GM12865 (cell line): Measurements from ENCODE around the gene RAC2.
A peak's percentile ranks its signal among the peaks of the same experiment; 100 is the strongest.

Source experiments
- DNase-seq: peaks from one replicate; pipeline ENCODE4 v3.0.0; 2010; ENCODE audit warnings: low read depth
- H3K4me3 ChIP-seq: 2 replicates; pipeline ENCODE4 v1.5.1; 2011; ENCODE audit warnings: mild to moderate bottlenecking, low read depth, low read length, control low read depth
- CTCF ChIP-seq: IDR thresholded peaks from 2 replicates; pipeline ENCODE4 v1.5.1; 2011; ENCODE audit warnings: low read length, control low read depth, low read depth, inconsistent platforms; ENCODE audit not compliant: insufficient read depth; ENCODE audit errors: missing control alignments

Gene RAC2

GRCh38 chr22:37230673-37231405 is 13.2 kb downstream of the RAC2 start:
- no peak for TF ChIP-seq CTCF
- peak; percentile 84 for DNase-seq

GRCh38 chr22:37229805-37230672 is 14.0 kb downstream of the RAC2 start:
- peak overlapping the region; percentile 53 for H3K4me3 ChIP-seq
- TF ChIP-seq CTCF, result no peak
- DNase-seq, result peak; percentile 94

More at GRCh38 chr22:37230673-37231405, 13.2 kb downstream of the RAC2 start:
- no peak overlapping the region; the same call in 1 of the 2 replicates for H3K4me3 ChIP-seq

- H3K4me3 ChIP-seq, result peak overlapping the region; percentile 53
- DNase-seq, result peak; percentile 55
- TF ChIP-seq CTCF, result no peak
Measured at GRCh38 chr22:37229012-37229804, 14.9 kb downstream of the RAC2 start.

GRCh38 chr22:37228106-37229011 is 15.7 kb downstream of the RAC2 start:
- TF ChIP-seq CTCF, result no peak
- DNase-seq, result no peak
- H3K4me3 ChIP-seq, result no peak overlapping the region

GRCh38 chr22:37226514-37226913 is 17.6 kb downstream of the RAC2 start:
- TF ChIP-seq CTCF, result no peak
- no peak for DNase-seq

GRCh38 chr22:37226087-37226486 is 18.0 kb downstream of the RAC2 start:
- H3K4me3 ChIP-seq, result no peak overlapping the region
- no peak for DNase-seq
- no peak for TF ChIP-seq CTCF

More at GRCh38 chr22:37226514-37226913, 17.6 kb downstream of the RAC2 start:
- H3K4me3 ChIP-seq, result no peak overlapping the region
